ENCODE measurements around the gene NTNG2.

NTNG2 gene

GRCh38 chr9:132200706-132201105, 38.8 kb downstream of the NTNG2 start:
- H3K4me1 Mint-ChIP-seq, result no peaks in the 10 kb centered on the region
- H3K4me3 Mint-ChIP-seq, result no peak overlapping the region
- peaks cover 4% of the 10 kb centered on the region for H3K36me3 Mint-ChIP-seq (ENCODE audit: low read depth)
- no peak overlapping the region for H3K27ac Mint-ChIP-seq
- TF ChIP-seq CTCF (IDR thresholded peaks at IDR 0.05; ENCODE audit: unreplicated experiment in 3 of 3), result no peak
- peaks cover 8% of the 10 kb centered on the region for H3K9me3 Mint-ChIP-seq
- peaks cover 45% of the 10 kb centered on the region for H3K27me3 Mint-ChIP-seq (ENCODE audit: low read depth)

GRCh38 chr9:132201139-132201538, 39.3 kb downstream of the NTNG2 start:
- Mint-ChIP-seq H3K9me3 (peaks cover 8% of the 10 kb centered on the region), H3K4me1 (no peaks in the 10 kb centered on the region), H3K36me3 (ENCODE audit: low read depth) (peaks cover 4% of the 10 kb centered on the region), H3K4me3 (no peak overlapping the region), H3K27ac (no peak overlapping the region), H3K27me3 (ENCODE audit: low read depth) (peaks cover 46% of the 10 kb centered on the region)
- TF ChIP-seq CTCF (IDR thresholded peaks at IDR 0.05; ENCODE audit: unreplicated experiment in 3 of 3), result no peak

GRCh38 chr9:132201780-132202703, 40.2 kb downstream of the NTNG2 start:
- TF ChIP-seq CTCF (IDR thresholded peaks at IDR 0.05; ENCODE audit: unreplicated experiment in 3 of 3), result no peak
- no peak overlapping the region for H3K4me3 Mint-ChIP-seq
- H3K4me1 Mint-ChIP-seq, result no peaks in the 10 kb centered on the region
- H3K27ac Mint-ChIP-seq, result no peak overlapping the region
- peaks cover 4% of the 10 kb centered on the region for H3K36me3 Mint-ChIP-seq (ENCODE audit: low read depth)
- peaks cover 49% of the 10 kb centered on the region for H3K27me3 Mint-ChIP-seq (ENCODE audit: low read depth)
- H3K9me3 Mint-ChIP-seq, result peaks cover 8% of the 10 kb centered on the region

GRCh38 chr9:132204883-132205282, 43.0 kb downstream of the NTNG2 start:
- no peak overlapping the region for H3K4me3 Mint-ChIP-seq
- TF ChIP-seq CTCF (IDR thresholded peaks at IDR 0.05; ENCODE audit: unreplicated experiment in 3 of 3), result no peak
- H3K4me1 Mint-ChIP-seq, result no peaks in the 10 kb centered on the region
- H3K9me3 Mint-ChIP-seq, result peaks cover 8% of the 10 kb centered on the region
- H3K27me3 Mint-ChIP-seq (ENCODE audit: low read depth), result peaks cover 59% of the 10 kb centered on the region
- peaks cover 4% of the 10 kb centered on the region for H3K36me3 Mint-ChIP-seq (ENCODE audit: low read depth)
- no peak overlapping the region for H3K27ac Mint-ChIP-seq

- no peak for TF ChIP-seq CTCF (IDR thresholded peaks at IDR 0.05; ENCODE audit: unreplicated experiment in 3 of 3)
- no peak overlapping the region for H3K4me3 Mint-ChIP-seq
- peaks cover 48% of the 10 kb centered on the region for H3K27me3 Mint-ChIP-seq (ENCODE audit: low read depth)
- no peaks in the 10 kb centered on the region for H3K4me1 Mint-ChIP-seq
- peaks cover 4% of the 10 kb centered on the region for H3K36me3 Mint-ChIP-seq (ENCODE audit: low read depth)
- H3K27ac Mint-ChIP-seq, result no peak overlapping the region
- H3K9me3 Mint-ChIP-seq, result peaks cover 8% of the 10 kb centered on the region
Observed at GRCh38 chr9:132207215-132207614, 45.4 kb downstream of the NTNG2 start.

Data from nephron (organoid).